ENCODE results near the gene FLOT1. TPM values are rescaled to one million over a fixed set of nuclear protein-coding genes. Genes with fewer than 3 reads are reported as not detected.
A peak's percentile ranks its signal among the peaks of the same experiment; 100 is the strongest.

FLOT1 gene
- total and polyA plus RNA-seq, 2 of the 13 experiments (the other 11 are each of a cell fraction or from before 2014, with no cell fraction given), result 82.3 to 130 TPM

- TF ChIP-seq ZNF530 (CRISPR knock-in tag; IDR thresholded peaks at IDR 0.05; ENCODE audit: low read depth) (no peak), SATB2 (CRISPR knock-in tag; IDR thresholded peaks at IDR 0.05) (0 out of 2 replicates have a peak, but pooled peaks have one; percentile 82), SIN3B (IDR thresholded peaks at IDR 0.05; ENCODE audit: low read length) (no peak), KDM4B (CRISPR knock-in tag; IDR thresholded peaks at IDR 0.05) (no peak), ERF (CRISPR knock-in tag; IDR thresholded peaks at IDR 0.05) (no peak), HMGXB3 (CRISPR knock-in tag; IDR thresholded peaks at IDR 0.05; ENCODE audit: borderline replicate concordance) (no peak), SP4 (CRISPR knock-in tag; IDR thresholded peaks at IDR 0.05) (no peak), ZNF382 (CRISPR knock-in tag; IDR thresholded peaks at IDR 0.05; ENCODE audit: borderline replicate concordance) (no peak), ZFP36L2 (CRISPR knock-in tag; IDR thresholded peaks at IDR 0.05) (no peak), ZNF788 (CRISPR knock-in tag; IDR thresholded peaks at IDR 0.05; ENCODE audit: borderline replicate concordance) (no peak), ZNF850 (CRISPR knock-in tag; conservative IDR thresholded peaks at IDR 0.05) (no peak), HOXA9 (CRISPR knock-in tag; IDR thresholded peaks at IDR 0.05; ENCODE audit: borderline replicate concordance) (no peak), SSRP1 (CRISPR knock-in tag; IDR thresholded peaks at IDR 0.05) (no peak), ZEB1 (IDR thresholded peaks at IDR 0.05; ENCODE audit: insufficient replicate concordance, low read depth) (no peak), USF2 (IDR thresholded peaks at IDR 0.05; ENCODE audit: low read depth, low read length) (no peak), USF2 (CRISPR knock-in tag; IDR thresholded peaks at IDR 0.05; ENCODE audit: borderline replicate concordance) (no peak), ZSCAN31 (CRISPR knock-in tag; IDR thresholded peaks at IDR 0.05; ENCODE audit: low read depth) (0 out of 2 replicates have a peak, but pooled peaks have one; percentile 5), ZNF333 (CRISPR knock-in tag; IDR thresholded peaks at IDR 0.05; ENCODE audit: borderline replicate concordance) (no peak), ZNF136 (CRISPR knock-in tag; IDR thresholded peaks at IDR 0.05; ENCODE audit: low read depth) (peak; percentile 14; the same call in 1 of the 2 replicates), ZFP36L1 (CRISPR knock-in tag; IDR thresholded peaks at IDR 0.05) (no peak), SP140L (CRISPR knock-in tag; IDR thresholded peaks at IDR 0.05; ENCODE audit: borderline replicate concordance) (no peak), ZNF253 (CRISPR knock-in tag; IDR thresholded peaks at IDR 0.05; ENCODE audit: borderline replicate concordance) (no peak; the same call in 1 of the 2 replicates), MXD3 (CRISPR knock-in tag; IDR thresholded peaks at IDR 0.05) (peak; percentile 8; the same call in 1 of the 2 replicates)
Measured at GRCh38 chr6:30741789-30742315, 635 bp downstream of the FLOT1 start (continued).
